PC-9 (cell line): ENCODE results near the gene MRPL48.

ENCODE experiments used
- CTCF ChIP-seq: fragments of 200-600 bp; sonication (generic); conservative IDR thresholded peaks from 2 replicates; pipeline ENCODE4 v1.6.1; 2017; ENCODE audit warnings: mixed run types, antibody characterized with exemption, mild to moderate bottlenecking, moderate library complexity
- EZH2 ChIP-seq: fragments of 200-600 bp; sonication (generic); IDR thresholded peaks from 2 replicates; pipeline ENCODE4 v1.8.0; 2017; ENCODE audit warnings: antibody characterized with exemption, low read depth

DNA sequence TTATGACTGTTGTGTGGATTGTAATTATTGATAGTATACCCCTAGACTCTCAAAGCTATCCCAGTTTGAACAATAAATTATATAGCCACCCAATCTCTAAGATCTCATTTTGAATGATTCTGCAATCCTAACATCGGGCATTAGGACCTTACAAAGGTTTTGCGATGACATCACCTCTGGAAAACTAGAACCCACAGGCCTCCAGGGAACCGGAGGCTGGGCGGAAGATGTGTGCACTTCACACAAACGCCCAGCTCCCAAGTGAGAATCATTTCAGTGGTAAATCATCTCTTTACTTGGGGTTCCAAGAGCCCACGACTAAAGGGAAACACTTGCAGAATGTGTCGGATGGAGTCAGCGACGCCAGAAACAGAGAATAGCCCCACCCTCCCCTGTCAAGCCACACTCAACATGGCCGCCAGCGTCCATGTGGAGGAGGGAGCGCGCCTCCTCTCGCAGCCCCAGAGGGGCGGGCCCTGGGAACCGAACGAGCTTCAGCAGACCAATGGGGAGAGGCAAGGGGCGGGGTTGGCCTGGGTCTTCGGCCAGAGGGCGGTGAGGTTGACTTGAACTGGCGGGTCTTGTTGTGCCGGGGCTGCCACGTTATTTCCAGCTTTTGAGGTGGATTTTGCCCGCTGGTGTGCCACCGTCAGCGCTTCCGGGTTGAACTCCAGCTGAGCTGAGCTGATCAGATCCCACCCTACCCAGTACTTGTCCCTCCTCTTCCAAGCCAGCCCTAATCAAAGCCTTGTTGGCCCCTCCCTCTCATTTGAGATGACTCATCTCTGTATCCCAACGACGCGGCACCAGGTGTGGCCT is 8.4 kb upstream of the MRPL48 start:
- TF ChIP-seq CTCF (no peak), EZH2 (no peak)
